Muscle layer of colon (tissue), 2 donors: ENCODE measurements around the gene PGAM4.

Source experiments
- H3K27ac ChIP-seq: one replicate; pipeline ENCODE4 v1.7.0; 2013; ENCODE audit warnings: low read depth, mild to moderate bottlenecking, low read length, moderate library complexity
- H3K27me3 ChIP-seq, 2 donors: one replicate each; pipeline ENCODE4 v1.7.0; 2013; ENCODE audit warnings: low read length in 2 of 2, mild to moderate bottlenecking in 2 of 2; ENCODE audit not compliant: insufficient read depth in 2 of 2, control insufficient read depth in 1 of 2
- H3K36me3 ChIP-seq: one replicate; pipeline ENCODE4 v1.7.0; 2013; ENCODE audit warnings: mild to moderate bottlenecking, low read length; ENCODE audit not compliant: insufficient read depth
- H3K4me1 ChIP-seq: one replicate; pipeline ENCODE4 v1.7.0; 2013; ENCODE audit warnings: mild to moderate bottlenecking, low read length; ENCODE audit not compliant: insufficient read depth
- H3K4me3 ChIP-seq, 2 donors: one replicate each; pipeline ENCODE4 v1.7.0; 2013; ENCODE audit warnings: low read length in 2 of 2, low read depth in 1 of 2, mild to moderate bottlenecking in 1 of 2, moderate library complexity in 1 of 2
- H3K9ac ChIP-seq: one replicate; pipeline ENCODE4 v1.7.0; 2013; ENCODE audit warnings: low read length
- H3K9me3 ChIP-seq: one replicate; pipeline ENCODE4 v1.7.0; 2013; ENCODE audit warnings: mild to moderate bottlenecking, low read length
- donor health status: abdominal sarcoma.
- donor health status: Adenocarcinoma of cecum.

PGAM4 gene

GRCh38 chrX:77969538-77969937 lies at the start of gene PGAM4:
Gene PGAM4, minus strand, starts transcription at chrX:77969638. Its CDS starts 0 bp downstream, at chrX:77969638.
- Histone ChIP-seq H3K4me3 (no peak within 1 kb of the TSS), H3K27me3 (no peaks in the 10 kb centered on the region), H3K27ac (no peak within 1 kb of the TSS), H3K4me1 (no peaks in the 10 kb centered on the region), H3K9ac (no peak within 1 kb of the TSS), H3K9me3 (no peaks in the 10 kb centered on the region), H3K36me3 (no peaks in the 10 kb centered on the region)

DNA sequence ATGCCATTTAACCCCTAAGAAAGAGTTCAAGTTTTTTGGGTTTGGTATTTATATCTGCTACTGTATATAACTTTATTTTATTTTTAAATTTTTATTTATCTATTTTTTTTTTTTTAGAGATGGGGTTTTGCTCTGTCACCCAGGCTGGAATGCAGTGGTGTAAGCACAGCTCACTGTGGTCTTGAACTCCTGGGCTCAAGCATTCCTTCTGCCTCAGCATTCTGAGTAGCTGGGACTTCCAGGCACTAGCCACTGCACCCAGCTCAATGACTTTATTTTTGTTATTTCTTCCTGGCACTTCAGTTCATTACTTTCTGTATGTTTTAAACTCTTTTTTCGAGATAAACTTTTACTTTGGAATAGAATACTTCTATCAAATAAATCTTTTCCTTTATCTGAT lies 42.4 kb upstream of the PGAM4 start:
- no peaks in the 10 kb centered on the region for H3K4me1 ChIP-seq
- H3K9ac ChIP-seq, result no peak overlapping the region
- no peaks in the 10 kb centered on the region for H3K27me3 ChIP-seq
- H3K4me3 ChIP-seq, result no peak overlapping the region
- H3K36me3 ChIP-seq, result no peaks in the 10 kb centered on the region
- H3K9me3 ChIP-seq, result no peaks in the 10 kb centered on the region
- H3K27ac ChIP-seq, result no peak overlapping the region

- Histone ChIP-seq H3K27ac (no peak overlapping the region), H3K36me3 (no peaks in the 10 kb centered on the region), H3K9me3 (no peaks in the 10 kb centered on the region), H3K4me1 (no peaks in the 10 kb centered on the region), H3K4me3 (no peak overlapping the region), H3K9ac (no peak overlapping the region), H3K27me3 (no peaks in the 10 kb centered on the region)
Measured at GRCh38 chrX:77979870-77980269, 10.4 kb upstream of the PGAM4 start.

DNA sequence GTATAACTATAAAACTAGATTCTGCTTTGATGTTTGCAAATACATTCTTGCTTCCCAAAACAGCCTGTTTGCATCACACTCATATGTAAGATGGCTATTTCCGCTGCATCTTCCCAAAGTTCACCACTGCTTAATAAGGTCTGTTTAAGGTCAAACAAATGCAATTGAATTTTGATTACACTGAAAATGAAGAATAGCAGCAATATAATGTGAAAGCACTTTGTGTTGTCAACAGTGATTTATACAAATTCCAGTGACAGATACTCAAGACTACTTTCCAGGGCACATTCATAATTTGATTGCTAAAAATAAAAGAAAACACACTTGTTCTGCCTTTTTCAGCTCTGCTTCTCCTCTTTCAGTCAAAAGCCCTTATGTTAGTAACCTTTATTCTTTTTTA lies 8.1 kb upstream of the PGAM4 start:
- Histone ChIP-seq H3K4me3 (no peak overlapping the region), H3K27ac (no peak overlapping the region), H3K36me3 (no peaks in the 10 kb centered on the region), H3K9ac (no peak overlapping the region), H3K4me1 (no peaks in the 10 kb centered on the region), H3K9me3 (no peaks in the 10 kb centered on the region), H3K27me3 (no peaks in the 10 kb centered on the region)

GRCh38 chrX:77977095-77977494 lies 7.7 kb upstream of the PGAM4 start:
- H3K27me3 ChIP-seq, result no peaks in the 10 kb centered on the region
- no peak overlapping the region for H3K9ac ChIP-seq
- no peaks in the 10 kb centered on the region for H3K4me1 ChIP-seq
- H3K36me3 ChIP-seq, result no peaks in the 10 kb centered on the region
- H3K9me3 ChIP-seq, result no peaks in the 10 kb centered on the region
- H3K27ac ChIP-seq, result no peak overlapping the region
- no peak overlapping the region for H3K4me3 ChIP-seq

GRCh38 chrX:77975755-77976154 lies 6.3 kb upstream of the PGAM4 start:
- Histone ChIP-seq H3K9me3 (no peaks in the 10 kb centered on the region), H3K4me1 (no peaks in the 10 kb centered on the region), H3K27me3 (no peaks in the 10 kb centered on the region), H3K4me3 (no peak overlapping the region), H3K36me3 (no peaks in the 10 kb centered on the region), H3K27ac (no peak overlapping the region), H3K9ac (no peak overlapping the region)

- Histone ChIP-seq H3K27me3 (no peaks in the 10 kb centered on the region), H3K27ac (no peak overlapping the region), H3K4me1 (no peaks in the 10 kb centered on the region), H3K4me3 (no peak overlapping the region), H3K9me3 (no peaks in the 10 kb centered on the region), H3K9ac (no peak overlapping the region), H3K36me3 (no peaks in the 10 kb centered on the region)
Measured at GRCh38 chrX:77967631-77968030, 1.8 kb downstream of the PGAM4 start.

DNA sequence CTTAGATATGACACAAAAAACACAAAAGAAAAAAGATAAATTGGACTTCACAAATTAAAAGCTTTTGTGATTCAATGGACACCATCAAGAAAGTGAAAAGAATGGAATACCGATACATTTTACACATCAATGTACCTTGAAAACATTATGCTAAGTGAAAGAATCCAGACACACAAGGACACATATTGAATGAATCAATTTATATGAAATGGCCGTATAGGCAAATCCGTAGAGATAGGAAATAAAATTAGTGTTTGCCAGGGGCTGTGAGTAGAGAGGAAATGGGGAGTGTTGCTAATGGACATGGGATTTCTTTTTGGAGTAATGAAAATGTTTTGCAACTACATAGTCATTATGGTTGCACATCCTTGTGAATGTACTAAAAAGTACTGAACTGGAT lies 3.1 kb downstream of the PGAM4 start:
- Histone ChIP-seq H3K27me3 (no peaks in the 10 kb centered on the region), H3K4me1 (no peaks in the 10 kb centered on the region), H3K9me3 (no peaks in the 10 kb centered on the region), H3K36me3 (no peaks in the 10 kb centered on the region), H3K27ac (no peak overlapping the region), H3K9ac (no peak overlapping the region), H3K4me3 (no peak overlapping the region)

GRCh38 chrX:77962068-77962902 lies 7.2 kb downstream of the PGAM4 start:
- Histone ChIP-seq H3K9ac (no peak overlapping the region), H3K4me3 (no peak overlapping the region), H3K36me3 (no peaks in the 10 kb centered on the region), H3K9me3 (no peaks in the 10 kb centered on the region), H3K27ac (no peak overlapping the region), H3K4me1 (no peaks in the 10 kb centered on the region), H3K27me3 (no peaks in the 10 kb centered on the region)

- no peaks in the 10 kb centered on the region for H3K27me3 ChIP-seq
Measured at GRCh38 chrX:77961063-77961462, 8.4 kb downstream of the PGAM4 start.

GRCh38 chrX:77960567-77960966 lies 8.9 kb downstream of the PGAM4 start:
- Histone ChIP-seq H3K4me3 (no peak overlapping the region), H3K36me3 (no peaks in the 10 kb centered on the region), H3K4me1 (no peaks in the 10 kb centered on the region), H3K9me3 (no peaks in the 10 kb centered on the region), H3K27me3 (no peaks in the 10 kb centered on the region), H3K27ac (no peak overlapping the region), H3K9ac (no peak overlapping the region)

More at GRCh38 chrX:77961063-77961462, 8.4 kb downstream of the PGAM4 start:
- no peaks in the 10 kb centered on the region for H3K36me3 ChIP-seq
- H3K9ac ChIP-seq, result no peak overlapping the region
- no peaks in the 10 kb centered on the region for H3K9me3 ChIP-seq
- no peak overlapping the region for H3K27ac ChIP-seq
- no peaks in the 10 kb centered on the region for H3K4me1 ChIP-seq
- no peak overlapping the region for H3K4me3 ChIP-seq

DNA sequence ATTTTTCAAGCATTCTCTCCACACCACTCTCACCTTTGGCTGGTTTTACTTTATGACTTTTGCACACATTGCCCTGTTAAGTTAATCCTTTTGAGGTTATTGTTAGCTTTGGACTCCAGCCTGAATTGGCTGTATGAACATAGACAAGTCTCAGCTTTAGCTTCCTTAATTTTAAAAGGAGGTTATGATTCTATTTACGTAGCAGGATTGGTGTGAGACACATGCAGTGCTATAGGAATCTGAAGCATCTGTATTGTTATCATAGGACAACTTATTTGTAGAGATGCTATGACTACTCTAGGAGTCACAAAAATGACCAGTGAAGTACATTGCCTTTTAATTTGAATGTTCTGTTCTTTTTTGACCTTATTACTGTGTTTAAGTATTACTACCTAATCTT lies 15.7 kb downstream of the PGAM4 start:
- no peak overlapping the region for H3K27ac ChIP-seq
- no peaks in the 10 kb centered on the region for H3K4me1 ChIP-seq
- H3K9me3 ChIP-seq, result no peaks in the 10 kb centered on the region
- no peak overlapping the region for H3K4me3 ChIP-seq
- H3K36me3 ChIP-seq, result no peaks in the 10 kb centered on the region
- H3K9ac ChIP-seq, result no peak overlapping the region
- H3K27me3 ChIP-seq, result no peaks in the 10 kb centered on the region
